GM19372 (cell line): ENCODE results near the gene ANKRA2.
"Not testable (repeated sequence)": the region's sequence is repeated elsewhere in the genome, so short reads cannot be mapped to it uniquely, and the experiment has no call there.

Source experiments
- ATAC-seq: cut with Tn5 transposase; IDR thresholded peaks from one replicate; pipeline ENCODE4 v1.9.1; 2021; ENCODE audit warnings: mild to moderate bottlenecking, low read depth, moderate library complexity; ENCODE audit not compliant: unreplicated experiment

Gene ANKRA2

GRCh38 chr5:73552642-73553041 is 12.8 kb downstream of the ANKRA2 start:
- ATAC-seq, result no peak

GRCh38 chr5:73550016-73550415 is 15.4 kb downstream of the ANKRA2 start:
- no peak for ATAC-seq

- ATAC-seq, result no peak
Observed at GRCh38 chr5:73545403-73545779, 20.0 kb downstream of the ANKRA2 start.

- ATAC-seq, result no peak
Observed at GRCh38 chr5:73544429-73545402, 20.7 kb downstream of the ANKRA2 start.

- ATAC-seq, result no peak
Observed at GRCh38 chr5:73542020-73542419, 23.4 kb downstream of the ANKRA2 start.

GRCh38 chr5:73540192-73540591 is 25.2 kb downstream of the ANKRA2 start:
- no peak for ATAC-seq

GRCh38 chr5:73539730-73540129 is 25.7 kb downstream of the ANKRA2 start:
- no peak for ATAC-seq

GRCh38 chr5:73534971-73535370 is 30.5 kb downstream of the ANKRA2 start:
- no peak for ATAC-seq

- ATAC-seq, result no peak
Observed at GRCh38 chr5:73534011-73534644, 31.3 kb downstream of the ANKRA2 start.

- no peak for ATAC-seq
Observed at GRCh38 chr5:73532195-73532594, 33.2 kb downstream of the ANKRA2 start.

GRCh38 chr5:73531356-73531755 is 34.1 kb downstream of the ANKRA2 start:
- no peak for ATAC-seq

GRCh38 chr5:73529081-73529480 is 36.4 kb downstream of the ANKRA2 start:
- no peak for ATAC-seq

- no peak for ATAC-seq
Observed at GRCh38 chr5:73528248-73528647, 37.2 kb downstream of the ANKRA2 start.

- no peak for ATAC-seq
Observed at GRCh38 chr5:73525606-73526203, 39.7 kb downstream of the ANKRA2 start.

- ATAC-seq, result no peak
Observed at GRCh38 chr5:73523861-73524260, 41.6 kb downstream of the ANKRA2 start.

GRCh38 chr5:73522989-73523388 is 42.5 kb downstream of the ANKRA2 start:
- ATAC-seq, result no peak

- ATAC-seq, result peak; percentile 98
Observed at GRCh38 chr5:73519531-73520283, 45.7 kb downstream of the ANKRA2 start.

GRCh38 chr5:73515232-73515631 is 50.2 kb downstream of the ANKRA2 start:
- no peak for ATAC-seq

- no peak for ATAC-seq
Observed at GRCh38 chr5:73514418-73514817, 51.0 kb downstream of the ANKRA2 start.

GRCh38 chr5:73513996-73514395 is 51.4 kb downstream of the ANKRA2 start:
- no peak for ATAC-seq

GRCh38 chr5:73508521-73508920 is 56.9 kb downstream of the ANKRA2 start:
- ATAC-seq, result not testable (repeated sequence)
